ENCODE data around the gene ADCY3. TPM values are rescaled to one million over a fixed set of nuclear protein-coding genes. Genes with fewer than 3 reads are reported as not detected.

ADCY3 gene
- total and polyA plus RNA-seq, 9 of the 15 experiments (the other 6 are each of a cell fraction or from before 2014, with no cell fraction given) = 1.5 to 54.8 (median 26.3) TPM

DNA sequence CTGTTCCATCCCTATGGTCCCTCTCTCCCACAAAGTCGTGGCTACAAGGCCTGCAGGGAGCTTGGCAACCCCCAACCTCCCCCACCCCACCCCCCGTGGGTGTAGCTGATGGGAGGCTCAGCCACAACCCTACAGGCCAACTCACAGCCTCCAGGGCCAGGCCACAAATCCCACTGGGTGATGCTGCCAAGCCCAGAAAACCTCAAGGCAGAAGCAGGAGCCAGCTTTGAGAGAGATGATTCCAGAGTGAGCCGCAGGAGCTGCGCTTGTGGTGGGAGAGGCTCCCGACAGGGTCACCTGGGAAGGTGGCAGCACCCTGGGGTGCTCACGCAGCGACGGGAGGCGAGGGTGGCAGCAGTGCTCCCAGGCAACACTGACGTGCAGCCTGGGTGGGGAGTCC is 44.8 kb downstream of the ADCY3 start (continued):
- TF ChIP-seq, protein P1, sequence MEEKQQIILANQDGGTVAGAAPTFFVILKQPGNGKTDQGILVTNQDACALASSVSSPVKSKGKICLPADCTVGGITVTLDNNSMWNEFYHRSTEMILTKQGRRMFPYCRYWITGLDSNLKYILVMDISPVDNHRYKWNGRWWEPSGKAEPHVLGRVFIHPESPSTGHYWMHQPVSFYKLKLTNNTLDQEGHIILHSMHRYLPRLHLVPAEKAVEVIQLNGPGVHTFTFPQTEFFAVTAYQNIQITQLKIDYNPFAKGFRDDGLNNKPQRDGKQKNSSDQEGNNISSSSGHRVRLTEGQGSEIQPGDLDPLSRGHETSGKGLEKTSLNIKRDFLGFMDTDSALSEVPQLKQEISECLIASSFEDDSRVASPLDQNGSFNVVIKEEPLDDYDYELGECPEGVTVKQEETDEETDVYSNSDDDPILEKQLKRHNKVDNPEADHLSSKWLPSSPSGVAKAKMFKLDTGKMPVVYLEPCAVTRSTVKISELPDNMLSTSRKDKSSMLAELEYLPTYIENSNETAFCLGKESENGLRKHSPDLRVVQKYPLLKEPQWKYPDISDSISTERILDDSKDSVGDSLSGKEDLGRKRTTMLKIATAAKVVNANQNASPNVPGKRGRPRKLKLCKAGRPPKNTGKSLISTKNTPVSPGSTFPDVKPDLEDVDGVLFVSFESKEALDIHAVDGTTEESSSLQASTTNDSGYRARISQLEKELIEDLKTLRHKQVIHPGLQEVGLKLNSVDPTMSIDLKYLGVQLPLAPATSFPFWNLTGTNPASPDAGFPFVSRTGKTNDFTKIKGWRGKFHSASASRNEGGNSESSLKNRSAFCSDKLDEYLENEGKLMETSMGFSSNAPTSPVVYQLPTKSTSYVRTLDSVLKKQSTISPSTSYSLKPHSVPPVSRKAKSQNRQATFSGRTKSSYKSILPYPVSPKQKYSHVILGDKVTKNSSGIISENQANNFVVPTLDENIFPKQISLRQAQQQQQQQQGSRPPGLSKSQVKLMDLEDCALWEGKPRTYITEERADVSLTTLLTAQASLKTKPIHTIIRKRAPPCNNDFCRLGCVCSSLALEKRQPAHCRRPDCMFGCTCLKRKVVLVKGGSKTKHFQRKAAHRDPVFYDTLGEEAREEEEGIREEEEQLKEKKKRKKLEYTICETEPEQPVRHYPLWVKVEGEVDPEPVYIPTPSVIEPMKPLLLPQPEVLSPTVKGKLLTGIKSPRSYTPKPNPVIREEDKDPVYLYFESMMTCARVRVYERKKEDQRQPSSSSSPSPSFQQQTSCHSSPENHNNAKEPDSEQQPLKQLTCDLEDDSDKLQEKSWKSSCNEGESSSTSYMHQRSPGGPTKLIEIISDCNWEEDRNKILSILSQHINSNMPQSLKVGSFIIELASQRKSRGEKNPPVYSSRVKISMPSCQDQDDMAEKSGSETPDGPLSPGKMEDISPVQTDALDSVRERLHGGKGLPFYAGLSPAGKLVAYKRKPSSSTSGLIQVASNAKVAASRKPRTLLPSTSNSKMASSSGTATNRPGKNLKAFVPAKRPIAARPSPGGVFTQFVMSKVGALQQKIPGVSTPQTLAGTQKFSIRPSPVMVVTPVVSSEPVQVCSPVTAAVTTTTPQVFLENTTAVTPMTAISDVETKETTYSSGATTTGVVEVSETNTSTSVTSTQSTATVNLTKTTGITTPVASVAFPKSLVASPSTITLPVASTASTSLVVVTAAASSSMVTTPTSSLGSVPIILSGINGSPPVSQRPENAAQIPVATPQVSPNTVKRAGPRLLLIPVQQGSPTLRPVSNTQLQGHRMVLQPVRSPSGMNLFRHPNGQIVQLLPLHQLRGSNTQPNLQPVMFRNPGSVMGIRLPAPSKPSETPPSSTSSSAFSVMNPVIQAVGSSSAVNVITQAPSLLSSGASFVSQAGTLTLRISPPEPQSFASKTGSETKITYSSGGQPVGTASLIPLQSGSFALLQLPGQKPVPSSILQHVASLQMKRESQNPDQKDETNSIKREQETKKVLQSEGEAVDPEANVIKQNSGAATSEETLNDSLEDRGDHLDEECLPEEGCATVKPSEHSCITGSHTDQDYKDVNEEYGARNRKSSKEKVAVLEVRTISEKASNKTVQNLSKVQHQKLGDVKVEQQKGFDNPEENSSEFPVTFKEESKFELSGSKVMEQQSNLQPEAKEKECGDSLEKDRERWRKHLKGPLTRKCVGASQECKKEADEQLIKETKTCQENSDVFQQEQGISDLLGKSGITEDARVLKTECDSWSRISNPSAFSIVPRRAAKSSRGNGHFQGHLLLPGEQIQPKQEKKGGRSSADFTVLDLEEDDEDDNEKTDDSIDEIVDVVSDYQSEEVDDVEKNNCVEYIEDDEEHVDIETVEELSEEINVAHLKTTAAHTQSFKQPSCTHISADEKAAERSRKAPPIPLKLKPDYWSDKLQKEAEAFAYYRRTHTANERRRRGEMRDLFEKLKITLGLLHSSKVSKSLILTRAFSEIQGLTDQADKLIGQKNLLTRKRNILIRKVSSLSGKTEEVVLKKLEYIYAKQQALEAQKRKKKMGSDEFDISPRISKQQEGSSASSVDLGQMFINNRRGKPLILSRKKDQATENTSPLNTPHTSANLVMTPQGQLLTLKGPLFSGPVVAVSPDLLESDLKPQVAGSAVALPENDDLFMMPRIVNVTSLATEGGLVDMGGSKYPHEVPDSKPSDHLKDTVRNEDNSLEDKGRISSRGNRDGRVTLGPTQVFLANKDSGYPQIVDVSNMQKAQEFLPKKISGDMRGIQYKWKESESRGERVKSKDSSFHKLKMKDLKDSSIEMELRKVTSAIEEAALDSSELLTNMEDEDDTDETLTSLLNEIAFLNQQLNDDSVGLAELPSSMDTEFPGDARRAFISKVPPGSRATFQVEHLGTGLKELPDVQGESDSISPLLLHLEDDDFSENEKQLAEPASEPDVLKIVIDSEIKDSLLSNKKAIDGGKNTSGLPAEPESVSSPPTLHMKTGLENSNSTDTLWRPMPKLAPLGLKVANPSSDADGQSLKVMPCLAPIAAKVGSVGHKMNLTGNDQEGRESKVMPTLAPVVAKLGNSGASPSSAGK (IDR thresholded peaks at IDR 0.05) = no peak
- TF ChIP-seq, protein P2, sequence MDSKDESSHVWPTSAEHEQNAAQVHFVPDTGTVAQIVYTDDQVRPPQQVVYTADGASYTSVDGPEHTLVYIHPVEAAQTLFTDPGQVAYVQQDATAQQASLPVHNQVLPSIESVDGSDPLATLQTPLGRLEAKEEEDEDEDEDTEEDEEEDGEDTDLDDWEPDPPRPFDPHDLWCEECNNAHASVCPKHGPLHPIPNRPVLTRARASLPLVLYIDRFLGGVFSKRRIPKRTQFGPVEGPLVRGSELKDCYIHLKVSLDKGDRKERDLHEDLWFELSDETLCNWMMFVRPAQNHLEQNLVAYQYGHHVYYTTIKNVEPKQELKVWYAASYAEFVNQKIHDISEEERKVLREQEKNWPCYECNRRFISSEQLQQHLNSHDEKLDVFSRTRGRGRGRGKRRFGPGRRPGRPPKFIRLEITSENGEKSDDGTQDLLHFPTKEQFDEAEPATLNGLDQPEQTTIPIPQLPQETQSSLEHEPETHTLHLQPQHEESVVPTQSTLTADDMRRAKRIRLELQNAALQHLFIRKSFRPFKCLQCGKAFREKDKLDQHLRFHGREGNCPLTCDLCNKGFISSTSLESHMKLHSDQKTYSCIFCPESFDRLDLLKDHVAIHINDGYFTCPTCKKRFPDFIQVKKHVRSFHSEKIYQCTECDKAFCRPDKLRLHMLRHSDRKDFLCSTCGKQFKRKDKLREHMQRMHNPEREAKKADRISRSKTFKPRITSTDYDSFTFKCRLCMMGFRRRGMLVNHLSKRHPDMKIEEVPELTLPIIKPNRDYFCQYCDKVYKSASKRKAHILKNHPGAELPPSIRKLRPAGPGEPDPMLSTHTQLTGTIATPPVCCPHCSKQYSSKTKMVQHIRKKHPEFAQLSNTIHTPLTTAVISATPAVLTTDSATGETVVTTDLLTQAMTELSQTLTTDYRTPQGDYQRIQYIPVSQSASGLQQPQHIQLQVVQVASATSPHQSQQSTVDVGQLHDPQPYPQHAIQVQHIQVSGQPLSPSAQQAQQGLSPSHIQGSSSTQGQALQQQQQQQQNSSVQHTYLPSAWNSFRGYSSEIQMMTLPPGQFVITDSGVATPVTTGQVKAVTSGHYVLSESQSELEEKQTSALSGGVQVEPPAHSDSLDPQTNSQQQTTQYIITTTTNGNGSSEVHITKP (IDR thresholded peaks at IDR 0.05; ENCODE audit: partially characterized antibody) = no peak
- no peak for TF ChIP-seq BRCA1 (IDR thresholded peaks at IDR 0.05)
- TF ChIP-seq BRCA1 (CRISPR knock-in tag; IDR thresholded peaks at IDR 0.05) = no peak
- no peak for TF ChIP-seq BMI1 (IDR thresholded peaks at IDR 0.05; ENCODE audit: low read length)
- no peak for TF ChIP-seq ETV6 (IDR thresholded peaks at IDR 0.05; ENCODE audit: borderline replicate concordance in 1 of 2, low read depth in 2 of 2, low read length in 1 of 2)
- TF ChIP-seq ETV6 (CRISPR knock-in tag; IDR thresholded peaks at IDR 0.05; ENCODE audit: borderline replicate concordance) = no peak
